Right lobe of liver (tissue), 4 donors: ENCODE results near the gene TMEM131.

ENCODE experiments used
- CTCF ChIP-seq, 4 donors: fragments of 200-600 bp in 3 of 4; fragments of 450-650 bp in 1 of 4; IDR thresholded peaks; one replicate each; pipeline versions ENCODE4 v1.5.1 to v1.8.0; 2016 to 2022; ENCODE audit warnings: antibody characterized with exemption in 4 of 4, mild to moderate bottlenecking in 2 of 4
- POLR2A ChIP-seq: fragments of 450-650 bp; IDR thresholded peaks from one replicate; pipeline ENCODE4 v1.6.1; 2017; ENCODE audit warnings: antibody characterized with exemption, mild to moderate bottlenecking
- donor health status: DM: no; HTN: no; CAD: no.
- donor health status: DM: no; HTN: no; CAD: no.
- donor health status: DM: no; HTN: yes; CAD: no.

- TF ChIP-seq CTCF (IDR thresholded peaks at IDR 0.05): no peak
- no peak for TF ChIP-seq POLR2A
These were observed 84.4 kb downstream of the TMEM131 start for GRCh38 chr2:97911206-97911921.
